Loucy (cell line): ENCODE measurements around the gene TPCN1.

Experiments used
- EZH2phosphoT487 ChIP-seq: fragments of 200-600 bp; IDR thresholded peaks from 2 replicates; pipeline ENCODE4 v1.6.1; 2018; ENCODE audit warnings: antibody characterized with exemption, mild to moderate bottlenecking, moderate library complexity, borderline replicate concordance
- TF ChIP-seq, protein P1 (sequence below): fragments of 200-600 bp; sonication (generic); conservative IDR thresholded peaks from 2 replicates; pipeline ENCODE4 v1.5.1; 2014; ENCODE audit warnings: mild to moderate bottlenecking, antibody characterized with exemption, low read length

DNA sequence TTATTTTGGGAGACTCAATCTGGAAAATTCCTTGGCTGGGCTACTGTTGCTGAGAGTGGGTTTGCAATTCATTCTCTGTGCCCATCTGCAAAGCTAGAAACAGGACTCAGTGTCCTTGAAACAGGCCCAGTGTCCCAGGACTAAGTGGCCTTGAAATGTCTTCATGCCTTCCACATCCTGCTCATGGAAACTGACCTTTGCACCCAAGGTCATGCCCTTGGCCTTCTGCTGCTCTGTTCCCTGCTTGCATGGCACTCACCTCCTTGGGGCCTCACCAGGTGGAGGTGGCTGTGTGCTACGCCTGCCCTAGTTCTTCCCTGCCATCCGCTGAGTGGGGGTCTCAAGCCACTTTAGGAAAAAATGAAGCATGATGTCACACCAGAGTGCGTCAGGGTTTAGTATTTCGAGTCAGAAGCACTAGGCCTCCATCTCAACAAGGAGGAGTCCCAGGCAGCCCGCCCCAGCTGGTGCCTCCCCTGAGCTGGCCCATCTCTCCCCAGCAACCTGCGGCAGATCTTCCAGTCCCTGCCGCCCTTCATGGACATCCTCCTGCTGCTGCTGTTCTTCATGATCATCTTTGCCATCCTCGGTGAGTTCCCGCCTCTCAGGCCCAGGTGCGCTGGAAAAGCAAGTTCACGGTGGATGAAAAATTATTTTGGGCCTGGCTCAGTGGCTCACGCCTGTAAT is 48.1 kb downstream of the TPCN1 start:
- TF ChIP-seq, protein P1, sequence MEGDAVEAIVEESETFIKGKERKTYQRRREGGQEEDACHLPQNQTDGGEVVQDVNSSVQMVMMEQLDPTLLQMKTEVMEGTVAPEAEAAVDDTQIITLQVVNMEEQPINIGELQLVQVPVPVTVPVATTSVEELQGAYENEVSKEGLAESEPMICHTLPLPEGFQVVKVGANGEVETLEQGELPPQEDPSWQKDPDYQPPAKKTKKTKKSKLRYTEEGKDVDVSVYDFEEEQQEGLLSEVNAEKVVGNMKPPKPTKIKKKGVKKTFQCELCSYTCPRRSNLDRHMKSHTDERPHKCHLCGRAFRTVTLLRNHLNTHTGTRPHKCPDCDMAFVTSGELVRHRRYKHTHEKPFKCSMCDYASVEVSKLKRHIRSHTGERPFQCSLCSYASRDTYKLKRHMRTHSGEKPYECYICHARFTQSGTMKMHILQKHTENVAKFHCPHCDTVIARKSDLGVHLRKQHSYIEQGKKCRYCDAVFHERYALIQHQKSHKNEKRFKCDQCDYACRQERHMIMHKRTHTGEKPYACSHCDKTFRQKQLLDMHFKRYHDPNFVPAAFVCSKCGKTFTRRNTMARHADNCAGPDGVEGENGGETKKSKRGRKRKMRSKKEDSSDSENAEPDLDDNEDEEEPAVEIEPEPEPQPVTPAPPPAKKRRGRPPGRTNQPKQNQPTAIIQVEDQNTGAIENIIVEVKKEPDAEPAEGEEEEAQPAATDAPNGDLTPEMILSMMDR, result no peak
- TF ChIP-seq EZH2phosphoT487, result no peak
